ENCODE measurements around the gene MPDU1. TPM values are rescaled to one million over a fixed set of nuclear protein-coding genes. Genes with fewer than 3 reads are reported as not detected.

MPDU1 gene
- total and polyA plus RNA-seq, 2 of the 13 experiments (the other 11 are each of a cell fraction or from before 2014, with no cell fraction given): 112 to 167 TPM

DNA sequence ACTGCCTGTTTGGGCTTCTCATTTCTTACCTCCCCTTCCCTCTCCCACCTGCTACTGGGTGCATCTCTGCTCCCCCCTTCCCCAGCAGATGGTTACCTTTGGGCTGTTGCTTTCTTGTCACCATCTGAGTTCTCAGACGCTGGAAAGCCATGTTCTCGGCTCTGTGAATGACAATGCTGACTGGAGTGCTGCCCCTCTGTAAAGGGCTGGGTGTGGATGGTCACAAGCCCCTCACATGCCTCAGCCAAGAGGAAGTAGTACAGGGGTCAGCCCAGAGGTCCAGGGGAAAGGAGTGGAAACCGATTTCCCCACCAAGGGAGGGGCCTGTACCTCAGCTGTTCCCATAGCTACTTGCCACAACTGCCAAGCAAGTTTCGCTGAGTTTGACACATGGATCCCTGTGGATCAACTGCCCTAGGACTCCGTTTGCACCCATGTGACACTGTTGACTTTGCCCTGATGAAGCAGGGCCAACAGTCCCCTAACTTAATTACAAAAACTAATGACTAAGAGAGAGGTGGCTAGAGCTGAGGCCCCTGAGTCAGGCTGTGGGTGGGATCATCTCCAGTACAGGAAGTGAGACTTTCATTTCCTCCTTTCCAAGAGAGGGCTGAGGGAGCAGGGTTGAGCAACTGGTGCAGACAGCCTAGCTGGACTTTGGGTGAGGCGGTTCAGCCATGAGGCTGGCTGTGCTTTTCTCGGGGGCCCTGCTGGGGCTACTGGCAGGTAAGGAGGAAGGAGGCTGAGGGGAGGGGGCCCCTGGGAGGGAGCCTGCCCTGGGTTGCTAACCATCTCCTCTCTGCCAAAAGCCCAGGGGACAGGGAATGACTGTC lies 4.4 kb upstream of the MPDU1 start, which contains the start of gene CD68 (continued):
- TF ChIP-seq, protein P1, sequence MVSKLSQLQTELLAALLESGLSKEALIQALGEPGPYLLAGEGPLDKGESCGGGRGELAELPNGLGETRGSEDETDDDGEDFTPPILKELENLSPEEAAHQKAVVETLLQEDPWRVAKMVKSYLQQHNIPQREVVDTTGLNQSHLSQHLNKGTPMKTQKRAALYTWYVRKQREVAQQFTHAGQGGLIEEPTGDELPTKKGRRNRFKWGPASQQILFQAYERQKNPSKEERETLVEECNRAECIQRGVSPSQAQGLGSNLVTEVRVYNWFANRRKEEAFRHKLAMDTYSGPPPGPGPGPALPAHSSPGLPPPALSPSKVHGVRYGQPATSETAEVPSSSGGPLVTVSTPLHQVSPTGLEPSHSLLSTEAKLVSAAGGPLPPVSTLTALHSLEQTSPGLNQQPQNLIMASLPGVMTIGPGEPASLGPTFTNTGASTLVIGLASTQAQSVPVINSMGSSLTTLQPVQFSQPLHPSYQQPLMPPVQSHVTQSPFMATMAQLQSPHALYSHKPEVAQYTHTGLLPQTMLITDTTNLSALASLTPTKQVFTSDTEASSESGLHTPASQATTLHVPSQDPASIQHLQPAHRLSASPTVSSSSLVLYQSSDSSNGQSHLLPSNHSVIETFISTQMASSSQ (IDR thresholded peaks at IDR 0.05; ENCODE audit: low read depth): no peak; the same call in 1 of the 2 replicates
- TF ChIP-seq, protein P1 (CRISPR knock-in tag; IDR thresholded peaks at IDR 0.05; ENCODE audit: borderline replicate concordance): peak; percentile 28; the same call in 1 of the 2 replicates
- TF ChIP-seq, protein P2, sequence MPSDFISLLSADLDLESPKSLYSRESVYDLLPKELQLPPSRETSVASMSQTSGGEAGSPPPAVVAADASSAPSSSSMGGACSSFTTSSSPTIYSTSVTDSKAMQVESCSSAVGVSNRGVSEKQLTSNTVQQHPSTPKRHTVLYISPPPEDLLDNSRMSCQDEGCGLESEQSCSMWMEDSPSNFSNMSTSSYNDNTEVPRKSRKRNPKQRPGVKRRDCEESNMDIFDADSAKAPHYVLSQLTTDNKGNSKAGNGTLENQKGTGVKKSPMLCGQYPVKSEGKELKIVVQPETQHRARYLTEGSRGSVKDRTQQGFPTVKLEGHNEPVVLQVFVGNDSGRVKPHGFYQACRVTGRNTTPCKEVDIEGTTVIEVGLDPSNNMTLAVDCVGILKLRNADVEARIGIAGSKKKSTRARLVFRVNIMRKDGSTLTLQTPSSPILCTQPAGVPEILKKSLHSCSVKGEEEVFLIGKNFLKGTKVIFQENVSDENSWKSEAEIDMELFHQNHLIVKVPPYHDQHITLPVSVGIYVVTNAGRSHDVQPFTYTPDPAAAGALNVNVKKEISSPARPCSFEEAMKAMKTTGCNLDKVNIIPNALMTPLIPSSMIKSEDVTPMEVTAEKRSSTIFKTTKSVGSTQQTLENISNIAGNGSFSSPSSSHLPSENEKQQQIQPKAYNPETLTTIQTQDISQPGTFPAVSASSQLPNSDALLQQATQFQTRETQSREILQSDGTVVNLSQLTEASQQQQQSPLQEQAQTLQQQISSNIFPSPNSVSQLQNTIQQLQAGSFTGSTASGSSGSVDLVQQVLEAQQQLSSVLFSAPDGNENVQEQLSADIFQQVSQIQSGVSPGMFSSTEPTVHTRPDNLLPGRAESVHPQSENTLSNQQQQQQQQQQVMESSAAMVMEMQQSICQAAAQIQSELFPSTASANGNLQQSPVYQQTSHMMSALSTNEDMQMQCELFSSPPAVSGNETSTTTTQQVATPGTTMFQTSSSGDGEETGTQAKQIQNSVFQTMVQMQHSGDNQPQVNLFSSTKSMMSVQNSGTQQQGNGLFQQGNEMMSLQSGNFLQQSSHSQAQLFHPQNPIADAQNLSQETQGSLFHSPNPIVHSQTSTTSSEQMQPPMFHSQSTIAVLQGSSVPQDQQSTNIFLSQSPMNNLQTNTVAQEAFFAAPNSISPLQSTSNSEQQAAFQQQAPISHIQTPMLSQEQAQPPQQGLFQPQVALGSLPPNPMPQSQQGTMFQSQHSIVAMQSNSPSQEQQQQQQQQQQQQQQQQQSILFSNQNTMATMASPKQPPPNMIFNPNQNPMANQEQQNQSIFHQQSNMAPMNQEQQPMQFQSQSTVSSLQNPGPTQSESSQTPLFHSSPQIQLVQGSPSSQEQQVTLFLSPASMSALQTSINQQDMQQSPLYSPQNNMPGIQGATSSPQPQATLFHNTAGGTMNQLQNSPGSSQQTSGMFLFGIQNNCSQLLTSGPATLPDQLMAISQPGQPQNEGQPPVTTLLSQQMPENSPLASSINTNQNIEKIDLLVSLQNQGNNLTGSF (CRISPR knock-in tag; IDR thresholded peaks at IDR 0.05): 0 out of 2 replicates have a peak, but pooled peaks have one; percentile 42
- TF ChIP-seq CBFB (CRISPR knock-in tag; IDR thresholded peaks at IDR 0.05) (peak; percentile 71; the same call in 1 of the 2 replicates), SOX6 (IDR thresholded peaks at IDR 0.05) (no peak), SOX6 (CRISPR knock-in tag; IDR thresholded peaks at IDR 0.05) (peak; percentile 71), ETV6 (CRISPR knock-in tag; conservative IDR thresholded peaks at IDR 0.05) (peak; percentile 49; the same call in 1 of the 2 replicates), ZNF574 (CRISPR knock-in tag; IDR thresholded peaks at IDR 0.05) (peak; percentile 77), FOXJ3 (CRISPR knock-in tag; IDR thresholded peaks at IDR 0.05; ENCODE audit: borderline replicate concordance) (peak; percentile 59; the same call in 1 of the 2 replicates), REL (CRISPR knock-in tag; conservative IDR thresholded peaks at IDR 0.05) (0 out of 2 replicates have a peak, but pooled peaks have one; percentile 41), CTCF (CRISPR knock-in tag; IDR thresholded peaks at IDR 0.05) (0 out of 2 replicates have a peak, but pooled peaks have one; percentile 6), GATAD2A (CRISPR knock-in tag; IDR thresholded peaks at IDR 0.05) (peak; percentile 47; the same call in 1 of the 2 replicates)
- TF ChIP-seq, protein P3, sequence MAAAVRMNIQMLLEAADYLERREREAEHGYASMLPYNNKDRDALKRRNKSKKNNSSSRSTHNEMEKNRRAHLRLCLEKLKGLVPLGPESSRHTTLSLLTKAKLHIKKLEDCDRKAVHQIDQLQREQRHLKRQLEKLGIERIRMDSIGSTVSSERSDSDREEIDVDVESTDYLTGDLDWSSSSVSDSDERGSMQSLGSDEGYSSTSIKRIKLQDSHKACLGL (CRISPR knock-in tag; IDR thresholded peaks at IDR 0.05): no peak; the same call in 1 of the 2 replicates

Data from HepG2 (cell line).